22Rv1 (cell line): ENCODE data around the gene HOXB1.

ENCODE experiments used
- ZFX ChIP-seq: fragments of 450-650 bp; IDR thresholded peaks from 2 replicates; pipeline ENCODE4 v1.6.1; 2017; ENCODE audit warnings: antibody characterized with exemption, borderline replicate concordance
- TF ChIP-seq, protein P1 (sequence below): fragments of 450-650 bp; IDR thresholded peaks from 2 replicates; pipeline ENCODE4 v1.5.1; 2017; ENCODE audit warnings: mild to moderate bottlenecking

DNA sequence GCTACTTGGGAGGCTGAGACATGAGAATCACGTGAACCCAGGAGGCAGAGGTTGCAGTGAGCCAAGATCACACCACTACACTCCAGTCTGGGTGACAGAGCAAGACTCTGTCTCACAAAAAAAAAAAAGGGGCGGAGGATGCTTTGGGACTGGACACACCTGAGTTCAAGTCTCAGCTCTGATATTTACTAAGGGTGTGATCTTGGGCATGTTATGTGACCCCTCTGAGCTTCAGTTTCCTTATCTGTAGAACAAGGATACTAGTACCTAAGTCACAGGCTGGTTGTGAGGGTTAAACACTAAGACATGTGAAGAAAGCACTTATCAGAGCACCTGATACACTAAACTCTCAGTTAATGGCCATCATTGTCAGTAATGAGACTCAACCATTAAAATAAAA, 25.9 kb downstream of the HOXB1 start:
- TF ChIP-seq ZFX = no peak
- TF ChIP-seq, protein P1, sequence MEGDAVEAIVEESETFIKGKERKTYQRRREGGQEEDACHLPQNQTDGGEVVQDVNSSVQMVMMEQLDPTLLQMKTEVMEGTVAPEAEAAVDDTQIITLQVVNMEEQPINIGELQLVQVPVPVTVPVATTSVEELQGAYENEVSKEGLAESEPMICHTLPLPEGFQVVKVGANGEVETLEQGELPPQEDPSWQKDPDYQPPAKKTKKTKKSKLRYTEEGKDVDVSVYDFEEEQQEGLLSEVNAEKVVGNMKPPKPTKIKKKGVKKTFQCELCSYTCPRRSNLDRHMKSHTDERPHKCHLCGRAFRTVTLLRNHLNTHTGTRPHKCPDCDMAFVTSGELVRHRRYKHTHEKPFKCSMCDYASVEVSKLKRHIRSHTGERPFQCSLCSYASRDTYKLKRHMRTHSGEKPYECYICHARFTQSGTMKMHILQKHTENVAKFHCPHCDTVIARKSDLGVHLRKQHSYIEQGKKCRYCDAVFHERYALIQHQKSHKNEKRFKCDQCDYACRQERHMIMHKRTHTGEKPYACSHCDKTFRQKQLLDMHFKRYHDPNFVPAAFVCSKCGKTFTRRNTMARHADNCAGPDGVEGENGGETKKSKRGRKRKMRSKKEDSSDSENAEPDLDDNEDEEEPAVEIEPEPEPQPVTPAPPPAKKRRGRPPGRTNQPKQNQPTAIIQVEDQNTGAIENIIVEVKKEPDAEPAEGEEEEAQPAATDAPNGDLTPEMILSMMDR = no peak
